ENCODE measurements around the gene EI24.

DNA sequence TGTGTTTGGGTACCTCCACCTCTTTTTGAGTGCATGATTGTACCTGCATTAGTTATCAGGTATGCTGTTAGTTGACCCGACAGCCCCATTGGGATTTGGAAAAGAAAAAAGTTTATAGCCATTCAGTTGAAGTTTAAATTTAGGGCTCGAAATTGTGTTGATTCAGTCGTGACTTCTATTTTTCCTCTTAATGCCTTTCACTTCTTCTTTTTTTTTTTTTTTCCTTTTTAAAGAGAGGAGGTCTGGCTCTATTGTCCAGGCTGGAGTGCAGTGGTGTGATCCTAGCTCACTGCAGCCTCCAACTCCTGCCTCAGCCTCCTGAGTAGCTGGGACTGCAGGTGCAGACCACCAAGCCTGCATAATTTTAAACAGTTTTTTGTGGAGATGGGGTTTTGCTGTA, 25.7 kb downstream of the EI24 start:
- TF ChIP-seq, protein P1, sequence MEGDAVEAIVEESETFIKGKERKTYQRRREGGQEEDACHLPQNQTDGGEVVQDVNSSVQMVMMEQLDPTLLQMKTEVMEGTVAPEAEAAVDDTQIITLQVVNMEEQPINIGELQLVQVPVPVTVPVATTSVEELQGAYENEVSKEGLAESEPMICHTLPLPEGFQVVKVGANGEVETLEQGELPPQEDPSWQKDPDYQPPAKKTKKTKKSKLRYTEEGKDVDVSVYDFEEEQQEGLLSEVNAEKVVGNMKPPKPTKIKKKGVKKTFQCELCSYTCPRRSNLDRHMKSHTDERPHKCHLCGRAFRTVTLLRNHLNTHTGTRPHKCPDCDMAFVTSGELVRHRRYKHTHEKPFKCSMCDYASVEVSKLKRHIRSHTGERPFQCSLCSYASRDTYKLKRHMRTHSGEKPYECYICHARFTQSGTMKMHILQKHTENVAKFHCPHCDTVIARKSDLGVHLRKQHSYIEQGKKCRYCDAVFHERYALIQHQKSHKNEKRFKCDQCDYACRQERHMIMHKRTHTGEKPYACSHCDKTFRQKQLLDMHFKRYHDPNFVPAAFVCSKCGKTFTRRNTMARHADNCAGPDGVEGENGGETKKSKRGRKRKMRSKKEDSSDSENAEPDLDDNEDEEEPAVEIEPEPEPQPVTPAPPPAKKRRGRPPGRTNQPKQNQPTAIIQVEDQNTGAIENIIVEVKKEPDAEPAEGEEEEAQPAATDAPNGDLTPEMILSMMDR (IDR thresholded peaks at IDR 0.05; ENCODE audit: borderline replicate concordance, extremely low read depth, low read length, poor library complexity, severe bottlenecking): no peak
- no peak for TF ChIP-seq EZH2 (IDR thresholded peaks at IDR 0.05; ENCODE audit: borderline replicate concordance, low read depth, low read length, severe bottlenecking)
